Stimulated activated CD4-positive, alpha-beta T cell treated with anti-CD3 and anti-CD28 coated beads, TNF-alpha, amount 100 ng/mL, for 1 hour (primary cell): ENCODE data around the gene TEAD2.
"Not testable (repeated sequence)": the region's sequence is repeated elsewhere in the genome, so short reads cannot be mapped to it uniquely, and the experiment has no call there.

ENCODE experiments used
- DNase-seq, 3 donors: peaks; one replicate each; pipeline ENCODE4 v3.0.0-alpha.2; 2020; ENCODE audit warnings: low read depth in 3 of 3, low spot score in 1 of 3

The TEAD2 gene

GRCh38 chr19:49333811-49334288 lies 28.4 kb downstream of the TEAD2 start:
- peak; percentile 45 to 50 (median 47) for DNase-seq

GRCh38 chr19:49333418-49333805 lies 28.8 kb downstream of the TEAD2 start:
- DNase-seq, result no peak

- DNase-seq, result not testable (repeated sequence)
Observed at GRCh38 chr19:49332691-49333417, 29.4 kb downstream of the TEAD2 start.

GRCh38 chr19:49331616-49332055 lies 30.6 kb downstream of the TEAD2 start:
- peak in 2 of 3 donors; percentile 16 to 27 for DNase-seq

- DNase-seq, result not testable (repeated sequence)
Observed at GRCh38 chr19:49331187-49331586, 31.0 kb downstream of the TEAD2 start.

- DNase-seq, result no peak
Observed at GRCh38 chr19:49328741-49329140, 33.5 kb downstream of the TEAD2 start.

- peak in 1 of 3 donors; percentile 23 for DNase-seq
Observed at GRCh38 chr19:49327878-49328544, 34.2 kb downstream of the TEAD2 start.

GRCh38 chr19:49326165-49326704 lies 36.0 kb downstream of the TEAD2 start:
- DNase-seq, result no peak

- DNase-seq, result not testable (repeated sequence)
Observed at GRCh38 chr19:49325756-49326155, 36.5 kb downstream of the TEAD2 start.

GRCh38 chr19:49324801-49325576 lies 37.2 kb downstream of the TEAD2 start, which contains the start of gene SLC6A16:
Gene SLC6A16, minus strand, starts transcription at chr19:49325191. Its CDS starts 13,844 bp downstream, at chr19:49311347.
- no peak for DNase-seq

- DNase-seq, result no peak
Observed at GRCh38 chr19:49318296-49318695, 43.9 kb downstream of the TEAD2 start.

GRCh38 chr19:49316284-49316683 lies 45.9 kb downstream of the TEAD2 start:
- DNase-seq, result no peak

- DNase-seq, result no peak
Observed at GRCh38 chr19:49315111-49315510, 47.1 kb downstream of the TEAD2 start.

GRCh38 chr19:49309087-49309486 lies 53.1 kb downstream of the TEAD2 start:
- no peak for DNase-seq

- DNase-seq, result not testable (repeated sequence)
Observed at GRCh38 chr19:49306734-49307133, 55.5 kb downstream of the TEAD2 start.

GRCh38 chr19:49301866-49302252 lies 60.4 kb downstream of the TEAD2 start:
- no peak for DNase-seq

GRCh38 chr19:49301165-49301865 lies 60.9 kb downstream of the TEAD2 start:
- DNase-seq, result peak; percentile 46 to 79 (median 54)

- DNase-seq, result not testable (repeated sequence)
Observed at GRCh38 chr19:49298653-49299052, 63.6 kb downstream of the TEAD2 start.

- DNase-seq, result no peak
Observed at GRCh38 chr19:49297403-49297802, 64.8 kb downstream of the TEAD2 start.

GRCh38 chr19:49295208-49295880 lies 66.9 kb downstream of the TEAD2 start:
- no peak for DNase-seq
